HG02970 (cell line): ENCODE results near the gene CLCF1.

Experiments
- ATAC-seq: cut with Tn5 transposase; IDR thresholded peaks from one replicate; pipeline ENCODE4 v1.9.1; 2021; ENCODE audit warnings: mild to moderate bottlenecking, moderate library complexity, moderate number of reproducible peaks; ENCODE audit not compliant: unreplicated experiment, low FRiP score

CLCF1 gene

DNA sequence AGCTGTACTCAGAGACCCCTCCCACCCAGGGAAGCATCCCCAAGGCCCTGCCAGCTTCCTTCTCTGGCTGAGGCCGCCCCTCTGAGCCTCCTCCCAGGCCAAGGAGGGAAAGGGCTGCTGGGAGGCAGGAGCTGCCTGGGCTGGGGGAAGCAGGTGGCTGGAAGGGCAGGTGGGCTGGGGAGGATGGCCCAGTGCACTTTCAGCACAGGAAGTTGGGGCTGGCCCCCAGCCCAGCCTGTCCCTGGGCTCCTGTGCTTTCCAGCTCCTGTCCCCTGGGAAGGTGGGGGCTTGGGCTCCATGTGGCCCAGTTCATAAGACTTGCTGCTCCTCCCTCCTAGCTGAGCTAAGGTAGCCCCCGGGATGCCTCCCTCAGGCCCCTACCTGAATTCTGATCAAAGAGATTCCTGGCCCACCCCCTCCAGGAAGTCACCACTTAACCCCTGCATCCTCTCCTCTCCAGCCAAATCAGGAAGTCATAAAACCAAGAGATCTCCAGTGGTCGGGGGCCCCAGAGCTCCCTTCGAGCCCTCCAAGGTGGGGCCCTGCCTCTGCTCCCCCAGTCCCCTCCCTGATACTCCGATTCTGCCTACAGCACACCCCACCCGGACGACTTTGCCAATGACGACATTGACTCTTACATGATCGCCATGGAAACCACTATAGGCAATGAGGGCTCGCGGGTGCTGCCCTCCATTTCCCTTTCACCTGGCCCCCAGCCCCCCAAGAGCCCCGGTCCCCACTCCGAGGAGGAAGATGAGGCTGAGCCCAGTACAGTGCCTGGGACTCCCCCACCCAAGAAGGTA lies 23.4 kb upstream of the CLCF1 start:
- no peak for ATAC-seq

DNA sequence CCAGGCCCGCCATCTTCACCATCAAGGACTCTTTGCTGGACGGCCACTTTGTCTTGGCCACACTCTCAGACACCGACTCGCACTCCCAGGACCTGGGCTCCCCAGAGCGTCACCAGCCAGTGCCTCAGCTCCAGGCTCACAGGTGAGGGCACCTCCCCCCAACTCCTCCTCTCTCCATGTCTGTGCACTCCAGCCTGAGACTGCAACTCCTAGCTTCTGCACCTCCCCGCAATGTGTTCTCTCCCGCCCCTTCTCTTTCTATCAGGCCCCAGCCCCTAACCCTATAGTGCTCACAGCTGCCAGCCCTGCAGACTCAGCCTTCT lies 22.8 kb upstream of the CLCF1 start:
- ATAC-seq = no peak

DNA sequence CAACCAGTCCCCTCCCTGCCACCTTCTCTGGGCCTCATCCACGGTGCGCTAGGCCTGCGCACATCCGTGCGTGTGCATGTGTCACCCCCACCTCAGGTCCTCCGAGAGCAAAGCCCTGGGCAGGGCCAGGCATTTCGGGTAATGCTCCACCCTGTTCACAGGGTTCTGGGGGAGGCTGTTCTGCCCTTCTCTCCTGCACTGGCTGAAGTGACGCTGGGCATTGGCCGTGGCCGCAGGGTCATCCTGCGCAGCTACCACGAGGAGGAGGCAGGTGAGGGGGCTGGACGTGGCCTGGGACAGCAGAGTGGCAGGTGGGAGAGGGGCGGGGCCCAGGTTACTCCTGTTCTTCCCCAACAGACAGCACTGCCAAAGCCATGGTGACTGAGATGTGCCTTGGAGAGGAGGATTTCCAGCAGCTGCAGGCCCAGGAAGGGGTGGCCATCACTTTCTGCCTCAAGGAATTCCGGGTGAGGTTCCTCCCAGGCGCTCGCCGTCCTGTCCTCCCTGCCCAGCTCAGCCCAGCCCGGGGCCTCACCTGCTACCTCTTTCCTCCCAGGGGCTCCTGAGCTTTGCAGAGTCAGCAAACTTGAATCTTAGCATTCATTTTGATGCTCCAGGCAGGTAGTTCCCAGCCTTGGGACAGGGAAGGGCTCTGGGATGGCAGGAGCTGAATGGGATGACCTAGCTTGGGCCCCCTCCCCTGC lies 22.3 kb upstream of the CLCF1 start:
- ATAC-seq = no peak

DNA sequence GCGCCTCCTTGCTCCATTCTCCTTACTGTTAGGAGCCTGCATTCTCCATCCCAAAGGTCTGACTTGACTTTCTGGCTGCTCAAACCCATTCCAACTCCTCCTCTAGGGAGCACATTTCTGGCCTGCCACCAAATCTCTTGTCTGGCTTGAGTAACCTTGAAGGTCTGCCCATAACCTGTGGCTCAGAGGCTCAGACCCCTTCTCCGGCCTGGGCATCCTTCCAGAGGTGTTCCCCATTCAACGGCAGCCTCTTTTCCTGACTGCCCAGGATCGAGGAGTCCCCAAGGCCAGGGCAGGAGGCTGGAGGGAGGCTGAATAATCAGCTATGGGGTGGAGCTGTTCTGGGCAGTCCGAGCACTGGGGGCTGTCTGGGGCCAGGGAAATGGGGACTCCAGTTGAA lies 20.6 kb upstream of the CLCF1 start:
- no peak for ATAC-seq

- ATAC-seq = no peak
These were observed 20.0 kb upstream of the CLCF1 start for GRCh38 chr11:67393437-67393836.

DNA sequence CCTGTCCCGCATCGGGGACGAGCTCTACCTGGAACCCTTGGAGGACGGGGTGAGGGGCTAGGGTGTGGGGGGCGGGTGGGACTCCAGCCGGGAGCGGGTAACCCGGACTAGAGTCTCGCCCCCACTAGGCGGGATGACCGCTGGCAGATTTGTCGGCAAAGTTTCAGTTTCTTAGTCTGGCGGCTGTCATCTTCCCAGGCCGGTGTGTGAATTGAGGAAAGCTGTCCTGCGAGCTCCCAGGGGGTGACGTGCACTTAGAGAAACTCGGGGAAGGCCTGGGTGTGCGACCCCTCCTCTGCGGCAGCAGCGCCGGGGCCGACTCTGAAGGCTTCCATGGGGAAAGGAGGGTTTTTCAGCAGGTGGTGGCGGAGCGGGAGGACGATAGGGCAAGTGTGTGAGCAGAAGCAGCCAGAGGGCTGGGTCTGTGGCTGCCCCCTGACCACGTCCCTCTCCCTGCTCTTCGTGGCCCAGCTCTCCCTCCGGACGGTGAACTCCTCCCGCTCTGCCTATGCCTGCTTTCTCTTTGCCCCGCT lies 18.9 kb upstream of the CLCF1 start:
- no peak for ATAC-seq

DNA sequence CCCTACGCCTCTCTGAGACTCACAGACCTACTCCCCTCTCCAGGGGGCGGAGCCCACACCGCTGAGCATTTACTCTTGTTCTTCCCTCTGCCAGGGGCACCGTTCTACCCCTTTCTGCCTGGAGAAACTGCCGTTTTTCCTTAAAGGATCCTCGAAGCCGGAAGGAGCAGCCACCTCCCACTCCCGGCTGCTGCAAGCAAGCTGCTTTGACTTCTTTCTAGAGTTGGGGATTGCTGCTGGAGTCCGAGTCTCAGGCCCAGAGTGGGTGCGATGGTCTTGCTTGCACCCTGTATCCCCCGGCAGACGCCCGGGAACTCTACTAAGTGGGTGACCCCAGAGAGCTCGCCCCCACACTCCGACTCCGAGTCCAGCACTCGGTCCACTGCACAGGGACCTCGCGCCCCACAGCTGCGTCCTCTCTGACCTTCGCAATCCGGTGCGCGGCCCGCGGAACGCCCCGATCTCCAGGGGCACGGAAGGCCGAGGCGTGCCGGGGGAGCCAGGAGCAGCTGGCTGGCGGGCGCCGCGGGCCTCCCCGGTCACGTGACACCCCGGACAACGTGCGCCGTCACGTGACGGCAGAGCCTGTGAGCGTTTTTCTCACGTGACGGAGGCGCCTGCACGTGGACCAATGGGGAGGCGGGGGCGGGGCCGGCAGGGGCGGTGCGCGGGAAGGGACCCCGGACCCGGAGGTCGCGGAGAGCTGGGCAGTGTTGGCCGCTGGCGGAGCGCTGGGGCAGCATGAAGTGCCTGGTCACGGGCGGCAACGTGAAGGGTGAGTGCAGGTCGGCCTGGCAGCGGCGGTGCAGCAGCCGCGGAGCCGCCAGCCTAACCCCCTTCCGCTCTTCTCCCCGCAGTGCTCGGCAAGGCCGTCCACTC lies 18.1 kb upstream of the CLCF1 start, which contains the start of gene RAD9A:
TSS of gene RAD9A (plus strand) at position 683 of the 879 bp plus-strand sequence. CDS start at position 742, 59 bp downstream.
- peak; percentile 56 for ATAC-seq

DNA sequence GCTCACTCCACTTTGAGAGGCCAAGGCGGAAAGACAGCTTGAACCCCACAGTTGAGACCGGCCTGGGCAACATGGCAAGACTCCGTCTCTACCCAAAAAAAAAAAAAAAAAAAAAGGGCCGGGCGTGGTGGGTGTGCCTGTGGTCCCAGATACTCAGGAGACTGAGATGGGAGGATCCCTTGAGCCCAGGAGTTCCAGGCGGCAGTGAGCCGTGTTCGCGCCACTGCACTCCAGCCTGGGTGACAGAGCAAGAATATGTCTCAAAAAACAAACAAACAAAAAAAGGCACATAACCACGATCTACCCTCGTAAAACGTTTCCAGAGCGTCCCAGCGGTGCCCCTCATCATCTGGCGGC lies 17.5 kb upstream of the CLCF1 start:
- ATAC-seq = no peak

DNA sequence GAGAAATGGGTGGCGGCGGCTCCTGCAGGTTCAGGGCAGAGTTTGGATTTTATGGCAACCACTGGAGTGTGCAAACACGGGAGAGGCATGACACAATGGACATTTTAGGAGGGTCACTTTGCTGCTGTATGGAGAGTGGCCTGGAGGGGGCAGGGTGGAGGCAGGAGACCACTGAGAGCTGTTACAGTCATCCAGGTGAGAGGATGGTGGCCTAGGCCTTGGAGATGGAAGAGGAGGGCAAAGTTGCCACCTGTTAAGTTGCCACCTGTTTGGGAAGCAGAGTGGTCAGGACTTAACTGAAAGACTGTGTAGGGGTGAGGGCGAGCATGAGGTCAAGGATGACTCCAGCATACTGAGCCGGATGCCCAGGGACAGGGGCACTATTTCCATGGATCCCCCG lies 16.1 kb upstream of the CLCF1 start:
- ATAC-seq = no peak

- ATAC-seq = no peak
These were observed 14.1 kb upstream of the CLCF1 start for GRCh38 chr11:67387518-67387917.

GRCh38 chr11:67387069-67387468 lies 13.7 kb upstream of the CLCF1 start:
- ATAC-seq = no peak

DNA sequence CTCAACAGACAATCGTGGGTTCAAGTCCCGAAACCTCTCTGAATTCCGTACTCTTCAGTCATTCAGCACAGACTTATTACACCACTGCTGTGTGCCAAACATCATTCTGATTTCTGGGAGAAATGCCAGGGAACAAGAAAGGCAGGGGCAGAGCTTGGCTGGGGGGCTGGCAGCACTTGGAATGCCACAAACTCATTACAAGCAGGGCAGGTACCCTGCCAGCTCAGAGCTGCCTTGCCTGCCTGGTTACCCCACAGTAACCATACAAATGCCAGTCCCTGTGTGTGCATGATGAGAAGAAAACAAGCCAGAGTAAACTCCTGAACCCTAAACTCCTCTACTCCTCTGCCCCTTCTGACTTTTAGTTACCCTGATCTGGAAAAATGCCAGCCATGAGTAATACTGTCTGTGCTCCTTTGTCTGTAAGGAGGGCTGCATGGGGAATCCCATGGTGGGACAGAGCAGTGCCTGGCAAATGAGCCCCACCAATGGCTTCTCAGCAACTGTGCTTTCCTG lies 11.5 kb upstream of the CLCF1 start:
- no peak for ATAC-seq

DNA sequence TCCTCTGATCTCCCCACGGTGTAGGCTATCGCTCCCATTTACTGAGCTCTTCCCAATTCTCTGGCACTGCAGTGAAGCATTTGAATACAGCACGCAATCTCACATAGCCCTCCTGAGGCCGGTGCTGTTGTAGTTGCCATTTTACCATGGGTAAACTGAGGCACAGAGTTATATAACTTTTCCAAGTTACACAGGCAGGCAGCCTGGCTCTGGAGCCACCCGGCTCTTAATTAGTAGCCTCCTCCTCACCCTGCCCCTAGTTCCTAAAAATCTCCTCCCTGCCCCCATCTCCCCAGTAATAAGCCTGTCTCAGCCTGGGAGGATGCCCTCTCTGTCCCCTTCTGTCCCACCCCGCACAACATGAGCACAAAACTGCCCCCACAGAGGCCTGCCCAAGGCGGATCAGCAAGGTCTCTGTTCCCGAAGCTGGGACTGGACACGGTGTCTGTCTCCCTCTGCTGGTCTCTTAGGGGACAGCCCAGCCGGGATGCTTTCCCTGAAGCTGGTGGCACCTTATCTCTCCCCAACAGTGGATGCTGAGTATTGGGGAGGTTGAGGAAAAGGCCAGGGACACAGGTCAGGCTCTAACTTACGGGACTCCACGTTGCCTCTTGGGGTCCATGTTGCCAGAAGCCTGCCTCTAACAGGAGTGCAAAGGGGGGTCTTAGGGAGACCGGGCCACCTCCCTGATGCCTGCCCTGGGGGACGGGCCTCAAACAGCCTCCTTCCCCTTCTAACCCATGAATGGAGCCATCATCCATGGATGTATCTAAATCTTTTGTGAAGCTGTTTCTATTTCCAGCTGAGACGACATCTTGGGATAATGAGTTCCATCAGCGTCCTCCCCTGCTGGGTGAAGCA lies 9.1 kb upstream of the CLCF1 start:
- no peak for ATAC-seq

DNA sequence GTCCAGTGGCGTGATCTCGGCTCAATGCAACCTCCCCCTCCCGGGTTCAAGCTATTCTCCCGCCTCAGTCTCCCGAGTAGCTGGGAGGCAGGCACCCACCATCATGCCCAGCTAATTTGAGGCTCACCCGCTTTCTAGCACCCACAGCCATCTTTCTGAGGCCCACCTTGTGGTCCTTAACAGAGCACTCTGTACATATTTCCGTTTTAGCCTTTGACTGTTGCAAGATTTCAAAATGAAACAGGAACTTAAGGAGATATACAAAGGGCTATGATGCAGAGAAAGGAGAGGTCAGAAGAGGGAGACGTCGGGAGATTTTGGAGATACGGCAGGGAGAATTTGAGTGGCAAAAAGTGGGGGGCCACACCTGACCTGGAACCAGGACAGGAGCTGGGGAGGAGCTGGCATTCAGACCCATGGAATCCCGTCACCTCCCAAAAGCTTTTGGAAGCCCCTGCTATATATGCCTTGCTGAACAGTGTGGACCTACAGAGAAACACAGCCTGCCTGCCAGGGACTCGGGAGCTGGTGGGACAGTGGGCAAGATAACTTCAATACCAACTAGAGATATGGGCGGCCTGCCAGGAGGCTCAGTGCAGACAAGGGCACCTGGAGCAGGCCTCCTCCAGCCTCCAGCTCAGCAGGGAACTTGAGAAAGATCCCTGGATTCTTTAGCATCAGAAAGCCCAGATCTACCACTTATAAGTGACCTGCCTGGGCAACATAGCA lies 8.0 kb upstream of the CLCF1 start:
- no peak for ATAC-seq

- no peak for ATAC-seq
These were observed 6.0 kb upstream of the CLCF1 start for GRCh38 chr11:67379061-67380058.

- ATAC-seq = no peak
These were observed 5.1 kb upstream of the CLCF1 start for GRCh38 chr11:67378544-67378943.

DNA sequence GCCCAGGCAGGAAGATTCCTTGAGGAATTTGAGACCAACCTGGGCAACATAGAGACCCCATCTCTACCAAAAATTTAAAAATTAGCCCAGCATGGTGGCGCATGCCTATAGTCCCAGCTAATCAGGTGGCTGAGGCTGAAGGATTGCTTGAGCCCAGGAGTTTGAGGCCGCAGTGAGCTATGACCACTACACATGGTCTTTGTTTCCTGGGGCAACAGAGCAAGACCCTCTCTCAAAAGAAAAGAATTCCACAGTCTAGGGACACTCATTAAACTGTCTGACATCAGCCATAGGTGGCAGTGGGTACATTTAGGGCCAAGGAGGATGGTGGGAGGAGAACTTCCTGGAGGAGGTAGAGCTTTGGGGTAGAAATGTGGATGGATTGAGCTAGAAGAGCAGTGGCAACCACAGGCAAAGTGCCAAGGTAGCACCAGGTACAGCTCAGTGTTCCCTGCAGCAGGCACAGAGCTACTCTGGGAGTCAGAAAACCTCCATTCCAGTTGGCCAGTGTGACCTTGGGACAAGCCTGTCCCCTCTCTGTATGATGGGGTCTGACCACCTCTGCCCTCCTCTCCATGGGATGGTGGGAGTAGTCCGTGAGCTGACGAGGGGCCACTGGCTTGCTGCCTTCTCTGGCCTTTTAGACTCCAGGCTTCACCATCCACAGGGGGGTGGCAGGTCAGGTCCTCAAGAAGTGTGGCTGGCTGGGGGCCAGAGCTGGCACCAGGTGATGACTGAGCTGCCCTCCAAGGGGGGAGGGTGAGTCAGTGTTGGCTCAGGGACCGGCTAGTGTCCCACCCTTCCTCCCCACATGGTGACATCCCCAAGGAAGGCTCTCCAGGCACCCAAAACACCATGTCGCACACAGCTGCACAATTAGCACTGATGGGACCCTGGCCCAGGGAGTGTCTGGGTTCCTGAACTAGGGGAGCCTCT lies 3.7 kb upstream of the CLCF1 start:
- ATAC-seq = no peak
